NB4 (cell line): Measurements from ENCODE around the gene ACACB.

Experiments
- POLR2A ChIP-seq: IDR thresholded peaks from 2 replicates; pipeline ENCODE4 v1.6.1; 2011; ENCODE audit warnings: mild to moderate bottlenecking; ENCODE audit not compliant: insufficient read length; ENCODE audit errors: extremely low read depth
- TF ChIP-seq, protein P1 (sequence below): IDR thresholded peaks from one replicate; pipeline ENCODE4 v1.5.1; 2012; ENCODE audit warnings: low read depth, low read length
- TF ChIP-seq, protein P2 (sequence below): IDR thresholded peaks from 2 replicates; pipeline ENCODE4 v1.6.1; 2011; ENCODE audit warnings: low read depth, low read length

GRCh38 chr12:109258607-109259544 lies 142.5 kb downstream of the ACACB start:
- TF ChIP-seq, protein P1, sequence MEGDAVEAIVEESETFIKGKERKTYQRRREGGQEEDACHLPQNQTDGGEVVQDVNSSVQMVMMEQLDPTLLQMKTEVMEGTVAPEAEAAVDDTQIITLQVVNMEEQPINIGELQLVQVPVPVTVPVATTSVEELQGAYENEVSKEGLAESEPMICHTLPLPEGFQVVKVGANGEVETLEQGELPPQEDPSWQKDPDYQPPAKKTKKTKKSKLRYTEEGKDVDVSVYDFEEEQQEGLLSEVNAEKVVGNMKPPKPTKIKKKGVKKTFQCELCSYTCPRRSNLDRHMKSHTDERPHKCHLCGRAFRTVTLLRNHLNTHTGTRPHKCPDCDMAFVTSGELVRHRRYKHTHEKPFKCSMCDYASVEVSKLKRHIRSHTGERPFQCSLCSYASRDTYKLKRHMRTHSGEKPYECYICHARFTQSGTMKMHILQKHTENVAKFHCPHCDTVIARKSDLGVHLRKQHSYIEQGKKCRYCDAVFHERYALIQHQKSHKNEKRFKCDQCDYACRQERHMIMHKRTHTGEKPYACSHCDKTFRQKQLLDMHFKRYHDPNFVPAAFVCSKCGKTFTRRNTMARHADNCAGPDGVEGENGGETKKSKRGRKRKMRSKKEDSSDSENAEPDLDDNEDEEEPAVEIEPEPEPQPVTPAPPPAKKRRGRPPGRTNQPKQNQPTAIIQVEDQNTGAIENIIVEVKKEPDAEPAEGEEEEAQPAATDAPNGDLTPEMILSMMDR = no peak
- no peak for TF ChIP-seq POLR2A
- TF ChIP-seq, protein P2, sequence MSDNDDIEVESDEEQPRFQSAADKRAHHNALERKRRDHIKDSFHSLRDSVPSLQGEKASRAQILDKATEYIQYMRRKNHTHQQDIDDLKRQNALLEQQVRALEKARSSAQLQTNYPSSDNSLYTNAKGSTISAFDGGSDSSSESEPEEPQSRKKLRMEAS = no peak
